ENCODE results near the gene CRB1. TPM values are rescaled to one million over a fixed set of nuclear protein-coding genes. Genes with fewer than 3 reads are reported as not detected.

The CRB1 gene
- total RNA-seq, 3 donors from 2014 or later: not detected

DNA sequence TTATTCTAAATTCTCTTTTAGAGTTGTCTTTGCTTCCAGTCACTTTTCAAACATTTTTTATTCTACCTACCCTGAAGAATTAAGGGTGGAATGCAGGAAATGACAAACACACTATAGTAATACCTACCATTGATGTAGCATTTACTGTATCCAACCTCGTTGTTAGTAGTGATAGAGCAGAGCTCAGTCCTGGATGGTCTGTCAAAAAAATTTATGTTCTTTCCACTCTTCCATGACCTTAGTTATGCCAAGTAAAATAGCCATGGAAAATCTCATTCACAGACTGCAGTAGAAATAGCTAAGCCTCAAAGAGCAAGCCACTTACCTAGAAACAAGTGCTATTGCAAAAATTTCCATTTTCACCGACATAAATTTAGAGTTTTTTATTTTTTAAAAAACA, 74.6 kb downstream of the CRB1 start:
- Mint-ChIP-seq H3K4me1 (ENCODE audit: low read depth) (peaks cover 1% of the 10 kb centered on the region), H3K4me3 (no peak overlapping the region), H3K9me3 (no peaks in the 10 kb centered on the region), H3K27me3 (ENCODE audit: low read depth) (peaks cover 5% of the 10 kb centered on the region), H3K36me3 (ENCODE audit: insufficient read depth) (no peaks in the 10 kb centered on the region)
- DNase-seq (no peak), ATAC-seq (no peak)

GRCh38 chr1:197343663-197344273, 75.7 kb downstream of the CRB1 start:
- DNase-seq (no peak), ATAC-seq (no peak)
- no peak overlapping the region for H3K4me3 Mint-ChIP-seq
- H3K9me3 Mint-ChIP-seq: no peaks in the 10 kb centered on the region
- H3K4me1 Mint-ChIP-seq (ENCODE audit: low read depth): peaks cover 1% of the 10 kb centered on the region
- H3K36me3 Mint-ChIP-seq (ENCODE audit: insufficient read depth): no peaks in the 10 kb centered on the region
- peaks cover 5% of the 10 kb centered on the region for H3K27me3 Mint-ChIP-seq (ENCODE audit: low read depth)

DNA sequence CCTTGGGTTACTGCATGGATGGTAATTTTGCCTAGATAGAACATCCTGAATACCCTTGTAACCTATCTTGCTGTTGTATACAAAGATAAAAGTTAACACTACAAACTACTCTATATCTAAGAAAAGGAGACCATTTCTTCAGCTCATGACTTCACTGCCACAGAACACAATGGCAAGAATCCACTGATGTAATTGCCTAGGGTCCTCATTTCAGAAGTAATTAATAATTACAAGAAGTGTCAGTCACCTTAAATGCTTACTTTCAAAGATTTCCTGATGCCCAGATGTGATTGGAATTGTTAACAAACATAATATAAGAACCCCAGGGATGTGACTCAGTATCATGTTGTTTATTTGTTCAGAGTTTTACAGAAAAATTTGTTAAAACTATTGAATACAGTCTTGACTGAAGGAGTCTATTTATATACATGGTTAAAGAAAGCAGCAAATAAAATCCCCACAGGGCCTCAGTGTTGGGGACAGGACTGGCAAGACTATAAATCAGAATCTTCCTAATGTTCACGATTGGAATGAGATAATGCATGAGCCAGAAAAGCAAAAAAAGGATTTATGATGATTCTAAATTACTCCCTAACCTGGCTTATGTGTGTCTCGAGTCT, 83.9 kb downstream of the CRB1 start:
- no peak for DNase-seq
- Mint-ChIP-seq H3K27me3 (ENCODE audit: low read depth) (no peaks in the 10 kb centered on the region), H3K9me3 (no peaks in the 10 kb centered on the region), H3K4me1 (ENCODE audit: low read depth) (no peaks in the 10 kb centered on the region), H3K36me3 (ENCODE audit: insufficient read depth) (no peaks in the 10 kb centered on the region), H3K4me3 (no peak overlapping the region)
- ATAC-seq: no peak

- H3K4me1 Mint-ChIP-seq (ENCODE audit: low read depth): no peaks in the 10 kb centered on the region
- H3K4me3 Mint-ChIP-seq: no peak overlapping the region
- H3K9me3 Mint-ChIP-seq: no peaks in the 10 kb centered on the region
- ATAC-seq: no peak
- no peak for DNase-seq
- no peaks in the 10 kb centered on the region for H3K36me3 Mint-ChIP-seq (ENCODE audit: insufficient read depth)
- no peaks in the 10 kb centered on the region for H3K27me3 Mint-ChIP-seq (ENCODE audit: low read depth)
Measured at GRCh38 chr1:197355248-197355995, 87.4 kb downstream of the CRB1 start.

- DNase-seq (no peak), ATAC-seq (peak; percentile 34 to 35)
- Mint-ChIP-seq H3K27me3 (ENCODE audit: low read depth) (no peaks in the 10 kb centered on the region), H3K36me3 (ENCODE audit: insufficient read depth) (no peaks in the 10 kb centered on the region), H3K4me3 (no peak overlapping the region), H3K9me3 (no peaks in the 10 kb centered on the region), H3K4me1 (ENCODE audit: low read depth) (no peaks in the 10 kb centered on the region)
Measured at GRCh38 chr1:197356723-197357533, 88.9 kb downstream of the CRB1 start.

- H3K36me3 Mint-ChIP-seq (ENCODE audit: insufficient read depth): no peaks in the 10 kb centered on the region
- DNase-seq (no peak), ATAC-seq (no peak)
- H3K4me1 Mint-ChIP-seq (ENCODE audit: low read depth): no peaks in the 10 kb centered on the region
- H3K9me3 Mint-ChIP-seq: no peaks in the 10 kb centered on the region
- H3K4me3 Mint-ChIP-seq: no peak overlapping the region
- no peaks in the 10 kb centered on the region for H3K27me3 Mint-ChIP-seq (ENCODE audit: low read depth)
Measured at GRCh38 chr1:197358959-197359358, 90.9 kb downstream of the CRB1 start.

GRCh38 chr1:197360068-197360467, 92.0 kb downstream of the CRB1 start:
- ATAC-seq (no peak), DNase-seq (no peak)
- H3K4me3 Mint-ChIP-seq: no peak overlapping the region
- H3K36me3 Mint-ChIP-seq (ENCODE audit: insufficient read depth): no peaks in the 10 kb centered on the region
- no peaks in the 10 kb centered on the region for H3K27me3 Mint-ChIP-seq (ENCODE audit: low read depth)
- H3K4me1 Mint-ChIP-seq (ENCODE audit: low read depth): no peaks in the 10 kb centered on the region
- no peaks in the 10 kb centered on the region for H3K9me3 Mint-ChIP-seq

DNA sequence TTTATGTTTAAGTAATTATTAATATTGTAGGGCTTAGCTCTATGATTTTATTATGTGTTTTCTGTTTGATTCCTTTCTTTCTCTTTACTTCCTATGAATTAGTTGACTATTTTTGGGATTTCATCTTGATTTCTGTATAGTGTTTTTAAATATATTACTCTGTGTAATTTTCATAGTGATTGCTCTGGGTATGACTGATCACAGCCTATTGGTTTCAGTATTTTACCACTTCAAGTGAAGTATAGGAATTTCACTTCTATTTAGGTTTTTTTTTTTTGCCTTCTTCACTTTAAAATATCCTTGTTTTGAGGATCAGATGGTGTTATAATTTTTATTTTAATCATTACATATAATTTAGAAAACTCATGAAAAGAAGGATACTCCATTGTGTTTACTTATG, 94.8 kb downstream of the CRB1 start:
- H3K9me3 Mint-ChIP-seq: no peaks in the 10 kb centered on the region
- ATAC-seq (no peak), DNase-seq (no peak)
- H3K36me3 Mint-ChIP-seq (ENCODE audit: insufficient read depth): no peaks in the 10 kb centered on the region
- no peaks in the 10 kb centered on the region for H3K27me3 Mint-ChIP-seq (ENCODE audit: low read depth)
- H3K4me3 Mint-ChIP-seq: no peak overlapping the region
- H3K4me1 Mint-ChIP-seq (ENCODE audit: low read depth): no peaks in the 10 kb centered on the region

- Mint-ChIP-seq H3K4me1 (ENCODE audit: low read depth) (no peaks in the 10 kb centered on the region), H3K4me3 (no peak overlapping the region), H3K27me3 (ENCODE audit: low read depth) (no peaks in the 10 kb centered on the region), H3K9me3 (no peaks in the 10 kb centered on the region), H3K36me3 (ENCODE audit: insufficient read depth) (no peaks in the 10 kb centered on the region)
- ATAC-seq (no peak), DNase-seq (no peak)
Measured at GRCh38 chr1:197363855-197364254, 95.8 kb downstream of the CRB1 start.

DNA sequence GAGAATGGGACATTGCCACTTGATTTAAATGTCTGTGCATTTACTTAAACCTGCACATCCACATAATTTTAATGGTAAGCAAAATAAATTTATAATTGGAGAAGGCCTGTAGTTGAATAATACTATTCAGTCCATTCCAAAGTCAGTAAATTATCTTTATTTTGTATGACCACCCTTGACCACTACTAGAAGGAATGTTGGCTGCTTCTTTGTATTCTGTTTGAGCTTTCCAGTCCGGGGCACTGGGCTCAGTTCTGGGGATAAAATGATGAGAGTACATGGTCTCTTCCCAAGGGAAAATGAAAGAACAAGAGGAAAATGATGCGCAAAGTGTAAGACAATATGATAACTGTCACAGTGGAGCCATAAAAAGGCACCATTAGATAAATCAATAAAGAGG, 98.9 kb downstream of the CRB1 start:
- Mint-ChIP-seq H3K27me3 (ENCODE audit: low read depth) (no peaks in the 10 kb centered on the region), H3K4me3 (no peak overlapping the region), H3K36me3 (ENCODE audit: insufficient read depth) (no peaks in the 10 kb centered on the region), H3K9me3 (no peaks in the 10 kb centered on the region), H3K4me1 (ENCODE audit: low read depth) (no peaks in the 10 kb centered on the region)
- no peak for ATAC-seq
- no peak for DNase-seq

GRCh38 chr1:197367627-197368026, 99.6 kb downstream of the CRB1 start:
- Mint-ChIP-seq H3K36me3 (ENCODE audit: insufficient read depth) (no peaks in the 10 kb centered on the region), H3K27me3 (ENCODE audit: low read depth) (no peaks in the 10 kb centered on the region), H3K4me1 (ENCODE audit: low read depth) (no peaks in the 10 kb centered on the region), H3K9me3 (no peaks in the 10 kb centered on the region), H3K4me3 (no peak overlapping the region)
- DNase-seq (no peak), ATAC-seq (no peak)

DNA sequence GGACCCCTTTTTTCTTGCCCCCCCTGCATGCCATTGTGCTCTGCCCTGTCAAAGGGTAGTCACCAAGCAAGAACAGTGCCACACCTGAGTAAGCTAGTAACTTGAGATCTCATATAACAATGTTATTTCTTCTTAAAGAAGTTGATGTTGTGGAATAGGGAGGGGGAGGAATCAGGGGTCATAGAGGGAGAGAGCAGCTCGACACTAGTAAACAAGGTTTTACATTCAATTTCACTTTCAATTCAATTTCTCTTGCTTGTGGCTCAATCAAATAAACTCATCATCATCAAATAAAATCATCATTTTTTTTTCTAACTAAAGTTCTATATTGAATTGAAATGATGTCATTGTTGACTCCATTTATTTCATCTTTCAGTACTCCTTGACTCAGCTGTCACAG, 106.4 kb downstream of the CRB1 start:
- Mint-ChIP-seq H3K4me3 (no peak overlapping the region), H3K27me3 (ENCODE audit: low read depth) (no peaks in the 10 kb centered on the region), H3K9me3 (no peaks in the 10 kb centered on the region), H3K4me1 (ENCODE audit: low read depth) (peaks cover 5% of the 10 kb centered on the region), H3K36me3 (ENCODE audit: insufficient read depth) (no peaks in the 10 kb centered on the region)
- DNase-seq: no peak
- ATAC-seq: no peak

DNA sequence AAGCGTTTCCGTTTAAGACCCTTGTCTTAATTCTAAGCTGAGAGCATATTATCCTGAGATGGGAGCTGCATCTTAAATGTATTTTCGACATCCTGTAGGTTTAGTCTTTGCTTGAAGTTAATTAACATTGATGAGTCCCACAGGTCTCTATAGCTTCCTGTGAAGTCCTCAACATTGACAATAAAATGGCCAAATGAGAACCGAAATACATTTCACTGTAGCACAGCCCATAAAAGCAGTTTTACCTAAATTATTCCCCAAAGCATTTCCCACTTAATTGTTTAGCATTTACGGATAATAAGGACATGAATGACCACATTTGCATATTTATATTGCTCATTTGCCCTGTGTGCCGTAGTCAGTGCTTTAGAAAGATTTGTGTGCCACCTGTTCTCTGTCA, 116.4 kb downstream of the CRB1 start:
- Mint-ChIP-seq H3K36me3 (ENCODE audit: insufficient read depth) (no peaks in the 10 kb centered on the region), H3K9me3 (no peaks in the 10 kb centered on the region), H3K27me3 (ENCODE audit: low read depth) (peaks cover 7% of the 10 kb centered on the region), H3K4me1 (ENCODE audit: low read depth) (peaks cover 3% of the 10 kb centered on the region), H3K4me3 (no peak overlapping the region)
- no peak for ATAC-seq
- DNase-seq: no peak

DNA sequence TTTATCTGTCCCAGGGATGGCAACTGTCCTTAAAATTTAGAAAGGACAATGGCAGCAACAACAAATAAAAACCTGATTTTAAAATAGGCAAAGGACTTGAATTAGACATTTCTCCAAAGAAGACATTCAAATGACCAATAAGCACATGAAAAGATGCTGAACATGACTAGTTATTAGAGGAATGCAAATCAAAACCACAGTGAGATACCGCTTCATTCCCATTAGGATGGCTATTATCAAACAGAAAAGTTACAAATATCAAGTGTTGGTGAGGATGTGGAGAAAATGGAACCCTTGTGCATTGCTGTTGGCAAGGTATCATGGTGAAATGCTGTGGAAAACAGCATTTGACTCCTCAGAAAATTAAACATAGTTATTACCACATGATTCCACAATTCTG, 120.7 kb downstream of the CRB1 start:
- Mint-ChIP-seq H3K9me3 (no peaks in the 10 kb centered on the region), H3K36me3 (ENCODE audit: insufficient read depth) (no peaks in the 10 kb centered on the region), H3K4me3 (no peak overlapping the region), H3K27me3 (ENCODE audit: low read depth) (peaks cover 7% of the 10 kb centered on the region), H3K4me1 (ENCODE audit: low read depth) (peaks cover 32% of the 10 kb centered on the region)
- ATAC-seq (no peak), DNase-seq (no peak)
